HG02642 (cell line): Measurements from ENCODE around the gene LIX1.
"Not testable (repeated sequence)": the region's sequence is repeated elsewhere in the genome, so short reads cannot be mapped to it uniquely, and the experiment has no call there.

Experiments
- ATAC-seq: cut with Tn5 transposase; IDR thresholded peaks from one replicate; pipeline ENCODE4 v1.9.1; 2021; ENCODE audit warnings: mild to moderate bottlenecking; ENCODE audit not compliant: unreplicated experiment, poor library complexity

The LIX1 gene

DNA sequence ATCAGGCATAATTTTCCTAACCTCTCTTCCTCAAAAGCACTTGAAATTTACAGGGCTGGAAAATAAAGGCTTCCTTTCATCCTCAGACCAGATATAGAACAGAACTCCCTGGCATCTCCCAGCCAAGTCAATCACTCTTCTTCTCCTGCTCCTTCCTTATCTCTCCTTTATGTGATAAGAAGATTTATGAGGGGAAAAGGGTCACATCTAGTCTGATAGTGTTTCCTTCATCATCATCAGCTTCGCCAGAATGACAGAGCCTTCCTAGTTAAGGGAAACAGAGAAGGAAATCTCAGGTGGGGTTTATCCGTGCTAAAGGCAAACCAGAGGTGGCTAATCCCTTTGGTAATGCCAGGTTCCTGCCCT is 36.2 kb downstream of the LIX1 start:
- no peak for ATAC-seq

DNA sequence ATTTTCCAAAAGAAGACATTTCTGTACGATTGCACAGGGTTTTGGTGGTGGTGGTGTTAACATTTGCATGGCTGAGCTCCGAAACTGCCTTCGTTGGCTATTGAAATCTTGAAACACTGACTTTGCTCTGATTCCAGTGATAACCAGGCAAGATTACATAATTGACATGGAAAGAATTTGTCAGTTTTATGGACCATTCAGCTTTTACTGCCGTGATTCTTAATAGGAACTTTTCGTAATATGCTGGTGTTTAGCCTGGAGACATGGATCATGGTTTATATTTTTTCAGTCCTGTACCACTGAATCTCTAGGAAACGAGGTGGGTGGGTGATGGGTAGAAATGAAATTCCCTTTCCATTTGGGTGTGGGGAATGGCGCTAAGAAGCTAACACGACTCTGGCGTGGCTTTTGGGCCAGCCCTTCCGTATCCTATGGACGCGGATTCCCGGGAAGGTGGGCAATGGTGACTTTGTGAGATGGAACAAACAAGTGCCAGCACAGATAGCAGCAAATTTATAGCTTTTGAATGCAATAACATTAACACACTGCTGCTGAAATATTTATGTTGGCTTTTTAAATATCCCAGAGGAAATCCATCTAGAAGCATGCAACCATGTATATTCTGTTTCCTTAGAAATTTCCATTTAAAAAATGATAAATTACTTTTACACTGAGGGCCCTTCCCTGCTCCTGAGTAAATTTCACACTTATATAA is 36.8 kb downstream of the LIX1 start:
- ATAC-seq, result no peak

DNA sequence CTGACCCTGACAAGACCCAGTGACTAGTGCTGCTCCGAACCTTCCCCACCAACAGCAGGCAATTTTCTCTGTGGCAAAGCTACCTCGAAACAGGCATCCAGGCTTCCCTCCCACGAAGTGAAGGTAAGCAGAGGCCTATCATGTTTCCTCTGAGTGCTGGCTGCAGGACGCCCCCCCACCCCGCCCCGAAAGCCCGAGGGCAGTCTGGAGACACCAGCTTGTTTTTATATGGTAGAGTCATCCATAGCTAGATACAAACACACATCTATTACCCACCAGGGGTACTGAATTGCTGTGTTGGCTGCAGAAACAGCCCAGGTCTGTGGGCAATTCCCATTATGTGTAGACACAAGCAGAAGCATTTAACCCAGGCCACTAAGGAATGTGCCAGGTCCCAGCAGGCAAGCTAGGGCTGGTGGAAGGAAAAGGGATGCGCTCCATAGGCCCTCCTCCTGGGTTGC is 40.4 kb downstream of the LIX1 start:
- ATAC-seq, result no peak

- no peak for ATAC-seq
Measured at GRCh38 chr5:97101189-97101910, 41.1 kb downstream of the LIX1 start.

DNA sequence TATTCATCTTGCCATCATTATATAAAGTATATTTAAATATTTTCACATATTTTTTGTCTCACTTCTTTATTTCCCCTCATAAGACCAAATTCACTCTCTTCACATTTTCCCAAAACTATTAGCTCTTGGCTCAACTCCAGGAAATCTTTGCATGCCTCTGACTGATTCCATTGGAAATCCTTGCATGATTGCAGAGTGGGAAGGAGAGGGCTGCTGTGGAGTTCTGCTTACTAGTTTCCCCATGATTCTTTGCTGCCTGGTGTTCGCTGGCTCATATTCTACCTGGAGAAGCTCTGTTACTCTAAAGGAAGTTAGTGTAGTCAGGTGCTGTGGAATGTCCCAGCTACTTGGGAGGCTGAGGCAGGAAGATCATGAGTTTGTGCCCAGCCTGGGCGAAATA is 41.9 kb downstream of the LIX1 start:
- ATAC-seq, result no peak

- ATAC-seq, result no peak
Measured at GRCh38 chr5:97098922-97099321, 43.5 kb downstream of the LIX1 start.

GRCh38 chr5:97097326-97098230 is 44.8 kb downstream of the LIX1 start:
- ATAC-seq, result no peak

GRCh38 chr5:97096846-97097245 is 45.6 kb downstream of the LIX1 start:
- no peak for ATAC-seq

DNA sequence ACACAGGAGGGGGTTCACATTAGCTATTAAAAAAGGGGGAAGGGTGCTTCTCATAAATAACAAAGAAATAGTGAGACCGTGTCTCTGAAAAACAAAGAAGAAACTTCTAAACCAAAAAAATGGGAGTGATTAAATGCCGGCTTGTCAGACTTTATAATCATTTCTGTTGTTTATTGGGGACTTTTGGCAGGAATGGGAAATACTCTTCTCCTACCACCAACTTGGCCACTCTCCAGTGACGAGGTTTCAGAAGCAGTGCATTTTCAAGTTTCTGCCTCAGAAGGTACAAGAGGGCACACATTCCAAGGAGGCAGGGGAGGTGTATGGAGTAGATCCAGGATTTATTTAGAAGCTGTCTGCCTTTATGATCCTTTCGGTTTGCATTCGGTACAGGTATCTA is 46.2 kb downstream of the LIX1 start:
- ATAC-seq, result no peak

- peak; percentile 51 for ATAC-seq
Measured at GRCh38 chr5:97095318-97095732, 47.1 kb downstream of the LIX1 start.

DNA sequence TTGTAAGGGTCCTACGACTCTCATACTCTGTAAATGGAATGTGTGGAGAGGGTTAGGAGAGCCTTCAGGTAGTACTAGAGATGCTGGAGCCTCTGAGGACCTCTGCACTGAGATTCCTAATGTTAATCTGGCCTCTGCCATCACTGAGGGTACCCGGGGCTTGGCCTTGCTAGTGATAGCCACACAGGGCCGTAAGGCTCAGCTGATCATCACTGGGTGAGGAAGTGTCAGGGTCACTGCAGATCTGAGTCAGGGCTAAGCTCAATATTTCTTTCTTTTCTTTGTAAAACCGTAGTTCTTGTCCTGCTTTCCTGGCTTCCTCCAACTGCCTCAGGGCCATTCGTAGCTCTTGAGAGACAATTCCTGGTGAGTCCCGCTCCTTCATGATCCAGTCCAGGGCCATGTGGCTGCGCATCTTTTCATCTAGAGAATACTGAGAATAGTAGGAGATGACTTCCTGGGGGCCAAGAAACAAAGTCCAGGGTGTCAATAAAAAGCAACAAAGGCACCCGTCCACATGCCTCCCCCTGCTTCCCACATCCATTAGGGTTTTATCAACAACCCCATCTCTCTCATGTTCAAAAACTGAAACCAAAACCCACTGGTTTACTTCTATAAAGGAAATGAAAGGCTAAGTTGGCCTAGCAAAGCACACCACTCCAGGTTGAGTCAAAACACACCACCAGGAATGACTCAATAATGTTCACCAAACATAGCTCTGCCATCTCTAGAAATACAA is 47.7 kb downstream of the LIX1 start:
- peak; percentile 99 for ATAC-seq

DNA sequence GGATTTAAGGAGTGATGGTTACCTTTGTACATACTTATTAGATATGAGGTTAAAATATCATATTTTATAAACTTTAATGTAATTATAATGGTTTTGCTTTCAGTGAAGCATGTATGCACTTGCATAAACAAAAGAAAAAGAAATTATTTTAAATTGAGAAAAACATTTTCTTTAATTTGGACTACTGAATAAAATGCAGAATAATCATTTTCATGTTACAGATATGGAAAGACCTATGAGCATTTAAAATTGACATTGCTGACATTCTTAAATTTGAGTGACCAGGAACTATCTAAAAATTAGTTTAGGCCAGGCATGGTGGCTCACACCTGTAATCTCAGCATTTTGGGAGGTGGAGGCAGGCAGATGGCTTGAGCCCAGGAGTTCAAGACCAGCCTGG is 49.2 kb downstream of the LIX1 start:
- no peak for ATAC-seq

DNA sequence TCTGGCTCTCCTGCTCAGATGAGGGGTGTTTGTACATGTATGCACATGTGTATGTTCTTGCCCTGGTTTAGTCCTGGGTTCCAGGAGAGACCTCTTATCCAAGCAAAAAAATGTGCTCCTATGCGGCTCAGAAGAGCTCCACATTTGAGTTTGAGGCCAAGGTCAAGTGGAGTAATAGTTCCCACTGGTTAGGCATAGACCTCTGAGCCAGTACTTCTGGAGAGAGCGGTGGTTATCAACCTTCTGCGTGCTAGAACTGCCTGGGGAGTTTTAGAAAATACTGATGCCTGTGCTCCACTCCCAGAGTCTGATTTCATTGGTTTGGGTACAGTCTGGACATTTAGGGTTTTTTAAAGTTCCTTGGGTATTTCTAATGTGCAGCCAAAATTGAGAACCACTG is 51.5 kb downstream of the LIX1 start:
- ATAC-seq, result no peak

- ATAC-seq, result no peak
Measured at GRCh38 chr5:97089149-97089801, 53.1 kb downstream of the LIX1 start.

GRCh38 chr5:97088774-97089148 is 53.6 kb downstream of the LIX1 start:
- ATAC-seq, result no peak

- ATAC-seq, result no peak
Measured at GRCh38 chr5:97087138-97087537, 55.3 kb downstream of the LIX1 start.

GRCh38 chr5:97085459-97086181 is 56.8 kb downstream of the LIX1 start:
- ATAC-seq, result no peak

DNA sequence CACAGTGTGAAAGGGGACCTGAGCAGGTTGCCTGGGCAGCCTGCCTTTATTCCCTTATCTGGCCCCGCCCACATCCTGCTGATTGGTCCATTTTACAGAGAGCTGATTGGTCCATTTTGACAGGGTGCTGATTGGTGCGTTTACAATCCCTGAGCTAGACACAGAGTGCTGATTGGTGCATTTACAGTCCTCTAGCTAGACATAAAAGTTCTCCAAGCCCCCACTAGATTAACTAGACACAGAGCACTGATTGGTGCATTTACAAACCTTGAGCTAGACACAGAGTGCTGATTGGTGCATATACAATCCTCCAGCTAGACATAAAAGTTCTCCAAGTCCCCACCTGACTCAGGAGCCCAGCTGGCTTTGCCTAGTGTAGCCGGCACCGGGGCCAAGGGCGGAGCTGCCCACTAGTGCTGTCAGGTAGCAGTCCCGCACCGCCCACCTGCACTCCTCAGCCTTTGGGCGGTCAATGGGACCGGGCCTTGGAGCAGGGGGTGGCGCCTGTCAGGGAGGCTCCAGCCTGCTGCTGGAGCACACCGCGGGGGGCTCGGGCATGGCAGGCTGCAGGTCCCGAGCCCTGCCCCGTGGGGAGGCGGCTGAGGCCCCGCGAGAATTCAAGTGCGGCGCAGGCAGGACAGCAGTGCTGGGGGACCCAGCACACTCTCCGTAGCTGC is 57.5 kb downstream of the LIX1 start:
- not testable (repeated sequence) for ATAC-seq
